ENCODE data around the gene ZNF724. TPM values are rescaled to one million over a fixed set of nuclear protein-coding genes. Genes with fewer than 3 reads are reported as not detected.
"Not testable (repeated sequence)": the region's sequence is repeated elsewhere in the genome, so short reads cannot be mapped to it uniquely, and the experiment has no call there.

ZNF724 gene
- total RNA-seq, 1 experiment from 2014 or later, result 11.8 TPM

GRCh38 chr19:23255700-23256099 is 5.5 kb upstream of the ZNF724 start:
- in situ Hi-C loops (cut with HindIII; ENCODE audit: low pct_unique_long_range_greater_than_20kb, low sequenced_read_pairs), result no loop called here
- DNase-seq (ENCODE audit: low read depth), result no peak

DNA sequence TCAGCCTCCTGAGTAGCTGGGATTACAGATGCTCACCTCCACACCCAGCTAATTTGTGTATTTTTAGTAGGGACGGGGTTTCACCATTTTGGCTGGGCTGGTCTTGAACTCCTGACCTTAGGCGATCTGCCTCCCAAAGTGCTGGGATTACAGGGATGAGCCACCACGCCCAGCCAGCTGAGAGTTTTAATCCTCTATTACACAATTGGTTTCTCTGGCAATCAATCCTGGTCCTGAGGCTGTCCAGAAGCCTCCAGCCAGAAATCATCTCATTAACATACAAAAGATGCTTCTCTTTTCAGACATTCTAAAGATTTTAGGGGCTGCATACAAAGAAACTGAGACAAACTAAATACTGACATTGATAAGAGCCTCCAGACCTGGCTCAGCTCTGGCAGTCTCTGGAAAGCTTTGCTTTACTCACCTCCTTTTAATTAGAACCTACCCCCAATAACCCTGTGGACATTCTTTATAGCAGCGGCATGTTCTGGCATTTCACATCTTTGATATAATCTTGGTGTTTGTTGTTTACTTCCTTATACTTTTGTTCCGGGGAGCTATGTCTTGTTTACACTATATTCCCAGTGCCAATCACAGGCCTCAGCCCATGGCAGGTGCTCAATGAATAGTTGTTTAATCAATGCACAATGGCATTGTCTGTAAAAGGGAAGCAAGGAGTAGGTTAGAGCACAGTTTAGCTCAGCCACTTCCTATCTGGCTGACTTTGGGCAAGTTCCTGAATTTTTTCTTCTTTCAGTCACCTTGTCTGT is 4.1 kb upstream of the ZNF724 start:
- DNase-seq (ENCODE audit: low read depth), result no peak
- in situ Hi-C loops (cut with HindIII; ENCODE audit: low pct_unique_long_range_greater_than_20kb, low sequenced_read_pairs), result no loop called here

- in situ Hi-C loops (cut with HindIII; ENCODE audit: low pct_unique_long_range_greater_than_20kb, low sequenced_read_pairs); DNase-seq (ENCODE audit: low read depth): not testable (repeated sequence)
Measured at GRCh38 chr19:23253256-23253655, 3.1 kb upstream of the ZNF724 start.

GRCh38 chr19:23241419-23241818 is 8.8 kb downstream of the ZNF724 start:
- in situ Hi-C loops (cut with HindIII; ENCODE audit: low pct_unique_long_range_greater_than_20kb, low sequenced_read_pairs), result no loop called here
- peak; percentile 19 for DNase-seq (ENCODE audit: low read depth)

DNA sequence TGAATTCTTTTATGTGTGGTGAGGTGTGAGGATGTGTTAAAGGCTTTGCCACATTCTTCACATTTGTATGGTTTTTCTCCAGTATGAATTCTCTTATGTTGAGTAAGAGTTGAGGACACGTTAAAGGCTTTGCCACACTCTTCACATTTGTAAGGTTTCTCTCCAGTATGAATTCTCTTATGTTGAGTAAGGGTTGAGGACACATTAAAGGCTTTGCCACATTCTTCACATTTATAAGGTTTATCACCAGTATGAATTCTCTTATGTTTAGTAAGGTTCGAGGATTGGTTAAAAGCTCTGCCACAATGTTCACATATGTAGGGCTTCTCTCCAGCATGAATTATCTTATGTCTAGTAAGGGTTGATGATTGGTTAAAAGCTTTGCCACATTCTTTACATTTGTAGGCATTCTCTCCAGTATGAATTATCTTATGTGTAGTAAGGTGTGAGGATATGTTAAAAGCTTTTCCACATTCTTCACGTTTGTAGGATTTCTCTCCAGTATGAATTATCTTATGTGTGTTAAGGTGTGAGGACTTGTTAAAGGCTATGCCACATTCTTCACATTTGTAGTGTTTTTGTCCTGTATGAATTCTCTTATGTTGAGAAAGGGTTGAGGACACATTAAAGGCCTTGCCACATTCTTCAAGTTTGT is 27.1 kb downstream of the ZNF724 start:
- in situ Hi-C loops (cut with HindIII; ENCODE audit: low pct_unique_long_range_greater_than_20kb, low sequenced_read_pairs), result no loop called here
- DNase-seq (ENCODE audit: low read depth), result peak; percentile 12

DNA sequence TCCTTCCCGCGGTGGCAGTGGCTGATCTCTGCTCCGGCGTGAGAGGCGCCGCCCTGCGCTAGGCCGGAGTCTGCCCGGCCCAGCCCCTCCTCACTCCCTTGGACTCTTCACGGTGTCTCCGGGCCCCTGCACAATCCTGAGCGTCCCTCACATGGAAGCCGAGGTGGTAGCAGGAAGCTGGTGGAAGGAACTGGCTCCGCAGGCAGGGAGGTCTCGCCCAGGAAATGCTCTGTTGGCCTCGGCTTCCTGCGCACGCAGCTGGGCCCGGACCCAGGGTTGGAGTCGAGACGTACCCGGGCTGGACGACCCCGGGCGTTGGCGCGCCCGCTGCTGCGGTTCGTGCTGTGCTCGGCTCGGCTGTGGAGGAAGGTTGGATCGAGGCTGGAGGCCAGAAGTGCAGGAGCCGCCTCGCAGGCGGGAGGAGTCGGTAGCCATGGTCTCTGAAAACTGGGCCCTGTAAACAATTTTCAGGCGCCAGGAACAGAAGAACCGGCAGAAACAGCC is 46.3 kb downstream of the ZNF724 start:
- in situ Hi-C loops (cut with HindIII; ENCODE audit: low pct_unique_long_range_greater_than_20kb, low sequenced_read_pairs), result no loop called here
- no peak for DNase-seq (ENCODE audit: low read depth)

DNA sequence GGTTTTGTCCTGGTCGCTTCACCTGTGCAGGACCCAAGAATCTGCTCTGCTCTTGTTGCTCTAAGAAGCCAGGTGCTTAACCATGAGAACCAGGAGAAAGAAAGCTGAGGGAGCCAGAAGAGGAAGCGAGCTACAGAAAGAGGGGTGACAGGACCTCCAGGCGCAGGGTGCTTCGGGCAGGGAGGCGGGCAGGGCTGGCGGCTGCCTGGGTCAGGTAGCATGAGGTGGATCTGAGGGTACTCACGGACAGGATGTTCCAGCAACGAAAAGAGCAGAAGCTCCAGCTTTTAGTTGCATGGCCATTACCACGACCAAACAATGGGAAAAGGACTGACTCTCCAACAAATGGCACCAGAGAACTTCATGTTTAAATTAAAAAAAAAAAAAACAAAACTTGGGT is 59.9 kb downstream of the ZNF724 start:
- no peak for DNase-seq (ENCODE audit: low read depth)
- in situ Hi-C loops (cut with HindIII; ENCODE audit: low pct_unique_long_range_greater_than_20kb, low sequenced_read_pairs), result no loop called here

GRCh38 chr19:23183251-23183650 is 66.9 kb downstream of the ZNF724 start:
- DNase-seq (ENCODE audit: low read depth), result no peak
- in situ Hi-C loops (cut with HindIII; ENCODE audit: low pct_unique_long_range_greater_than_20kb, low sequenced_read_pairs), result no loop called here

Other genes with a start within 250 kb of the ZNF724 start
- gene ZNF728, start 247.2 kb downstream of the ZNF724 start, total RNA-seq (2014; rRNA removed; shearing (Covaris generic); ENCODE audit: low replicate concordance), result not detected in 2 replicates
- gene ZNF730, start 133.4 kb downstream of the ZNF724 start, total RNA-seq (2014; rRNA removed; shearing (Covaris generic); ENCODE audit: low replicate concordance), result 0.07 and 0.29 TPM in 2 replicates
- 14.4 and 25.1 TPM in 2 replicates for gene ZNF91, start 145.1 kb upstream of the ZNF724 start, total RNA-seq (2014; rRNA removed; shearing (Covaris generic); ENCODE audit: low replicate concordance)

Data from Caki2 (cell line).